Trophoblast cell (in vitro differentiated cells and primary cell): ENCODE results near the gene ANAPC10.
"Not testable (repeated sequence)": the region's sequence is repeated elsewhere in the genome, so short reads cannot be mapped to it uniquely, and the experiment has no call there.

Experiments
- DNase-seq, 2 donors: peaks; one replicate each; pipeline ENCODE4 v3.0.0-alpha.2; 2016
- H2AFZ ChIP-seq: 2 replicates; pipeline ENCODE4 v1.6.1; 2013; ENCODE audit warnings: low read length, moderate library complexity, mild to moderate bottlenecking; ENCODE audit not compliant: insufficient read depth, poor library complexity
- H2AK5ac ChIP-seq: 2 replicates; pipeline ENCODE4 v1.6.1; 2013; ENCODE audit warnings: mild to moderate bottlenecking, low read length
- H2BK120ac ChIP-seq: 2 replicates; pipeline ENCODE4 v1.6.1; 2013; ENCODE audit warnings: low read length, mild to moderate bottlenecking, moderate library complexity; ENCODE audit not compliant: insufficient read depth, poor library complexity
- H2BK12ac ChIP-seq: 2 replicates; pipeline ENCODE4 v1.6.1; 2013; ENCODE audit warnings: mild to moderate bottlenecking, low read length, moderate library complexity
- H2BK5ac ChIP-seq: 2 replicates; pipeline ENCODE4 v1.6.1; 2013; ENCODE audit warnings: low read length, low read depth, moderate library complexity, mild to moderate bottlenecking; ENCODE audit not compliant: poor library complexity
- H3K14ac ChIP-seq: 2 replicates; pipeline ENCODE4 v1.6.1; 2013; ENCODE audit warnings: mild to moderate bottlenecking, low read length
- H3K18ac ChIP-seq: 2 replicates; pipeline ENCODE4 v1.6.1; 2013; ENCODE audit warnings: mild to moderate bottlenecking, low read length
- H3K23ac ChIP-seq: 2 replicates; pipeline ENCODE4 v1.6.1; 2013; ENCODE audit warnings: low read length
- H3K27ac ChIP-seq: 2 replicates; pipeline ENCODE4 v1.5.1; 2013; ENCODE audit warnings: low read depth, mild to moderate bottlenecking, inconsistent platforms, low read length, moderate library complexity
- H3K27me3 ChIP-seq: 2 replicates; pipeline ENCODE4 v1.6.1; 2013; ENCODE audit warnings: inconsistent platforms, mild to moderate bottlenecking, low read length, moderate library complexity; ENCODE audit not compliant: insufficient read depth
- H3K36me3 ChIP-seq, 2 experiments: 1 replicate in 1 of 2; 2 replicates in 1 of 2; pipeline ENCODE4 v1.6.1; 2013; ENCODE audit warnings: low read length in 2 of 2, mild to moderate bottlenecking in 2 of 2, moderate library complexity in 1 of 2; ENCODE audit not compliant: insufficient read depth in 2 of 2, control insufficient read depth in 1 of 2
- H3K4ac ChIP-seq: 2 replicates; pipeline ENCODE4 v1.6.1; 2013; ENCODE audit warnings: low read depth, mild to moderate bottlenecking, low read length, moderate library complexity
- H3K4me1 ChIP-seq, 2 experiments: 1 replicate in 1 of 2; 2 replicates in 1 of 2; pipeline ENCODE4 v1.6.1; 2013; ENCODE audit warnings: low read length in 2 of 2, mild to moderate bottlenecking in 2 of 2, moderate library complexity in 1 of 2; ENCODE audit not compliant: insufficient read depth in 2 of 2, control insufficient read depth in 1 of 2
- H3K4me2 ChIP-seq: 2 replicates; pipeline ENCODE4 v1.6.1; 2013; ENCODE audit warnings: inconsistent platforms, mild to moderate bottlenecking, low read length, moderate library complexity
- H3K4me3 ChIP-seq: 2 replicates; pipeline ENCODE4 v1.5.1; 2013; ENCODE audit warnings: mild to moderate bottlenecking, low read depth, low read length, inconsistent platforms
- H3K79me1 ChIP-seq: one replicate; pipeline ENCODE4 v1.6.1; 2013; ENCODE audit warnings: low read length
- H3K79me2 ChIP-seq: 2 replicates; pipeline ENCODE4 v1.6.1; 2013; ENCODE audit warnings: low read length, mild to moderate bottlenecking; ENCODE audit not compliant: control insufficient read depth, insufficient read depth, poor library complexity
- H3K9ac ChIP-seq: 2 replicates; pipeline ENCODE4 v1.6.1; 2013; ENCODE audit warnings: mild to moderate bottlenecking, low read length
- H3K9me3 ChIP-seq: 2 replicates; pipeline ENCODE4 v1.6.1; 2013; ENCODE audit warnings: low read depth, mild to moderate bottlenecking, control low read depth, inconsistent platforms, low read length; ENCODE audit not compliant: insufficient read depth
- H4K12ac ChIP-seq: 2 replicates; pipeline ENCODE4 v1.6.1; 2013; ENCODE audit warnings: low read depth, mild to moderate bottlenecking, low read length, moderate library complexity
- H4K8ac ChIP-seq: 2 replicates; pipeline ENCODE4 v1.6.1; 2013; ENCODE audit warnings: low read depth, mild to moderate bottlenecking, low read length, moderate library complexity
- H4K91ac ChIP-seq: one replicate; pipeline ENCODE4 v1.6.1; 2013; ENCODE audit warnings: low read depth, mild to moderate bottlenecking, low read length, moderate library complexity
- WGBS: extraction: QIAGEN DNeasy Blood & Tissue Kit; methylation state at CpG from one replicate; pipeline ENCODE4 v1.1.7; 2013; ENCODE audit warnings: missing lambda C conversion rate; ENCODE audit not compliant: insufficient read length, insufficient coverage; ENCODE audit errors: extremely low coverage; 5-methylcytosine and 5-hydroxymethylcytosine counted together

Gene ANAPC10

DNA sequence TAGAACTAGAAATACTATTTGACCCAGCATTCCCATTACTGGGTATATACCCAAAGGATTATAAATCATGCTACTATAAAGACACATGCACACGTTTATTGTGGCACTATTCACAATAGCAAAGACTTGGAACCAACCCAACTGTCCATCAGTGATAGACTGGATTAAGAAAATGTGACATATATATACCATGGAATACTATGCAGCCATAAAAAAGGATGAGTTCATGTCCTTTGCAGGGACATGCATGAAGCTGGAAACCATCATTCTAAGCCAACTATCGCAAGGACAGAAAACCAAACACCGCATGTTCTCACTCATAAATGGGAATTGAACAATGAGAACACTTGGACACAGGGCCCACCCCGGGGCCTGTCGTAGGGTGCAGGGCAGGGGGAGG, 97.3 kb downstream of the ANAPC10 start:
- H3K27ac ChIP-seq, H3K4me1 ChIP-seq, H2BK120ac ChIP-seq, H4K91ac ChIP-seq, H2BK5ac ChIP-seq, H3K23ac ChIP-seq, H2BK12ac ChIP-seq, H3K79me1 ChIP-seq, H3K36me3 ChIP-seq, H3K9me3 ChIP-seq, H3K4me2 ChIP-seq, H2AFZ ChIP-seq, H3K27me3 ChIP-seq, H2AK5ac ChIP-seq, H4K12ac ChIP-seq, H3K14ac ChIP-seq, H3K18ac ChIP-seq, H3K9ac ChIP-seq, H3K79me2 ChIP-seq, H4K8ac ChIP-seq, H3K4me3 ChIP-seq, H3K4ac ChIP-seq, DNase-seq: not testable (repeated sequence)
- no CpG with 5 or more reads among the region's 5 CpGs for WGBS

DNA sequence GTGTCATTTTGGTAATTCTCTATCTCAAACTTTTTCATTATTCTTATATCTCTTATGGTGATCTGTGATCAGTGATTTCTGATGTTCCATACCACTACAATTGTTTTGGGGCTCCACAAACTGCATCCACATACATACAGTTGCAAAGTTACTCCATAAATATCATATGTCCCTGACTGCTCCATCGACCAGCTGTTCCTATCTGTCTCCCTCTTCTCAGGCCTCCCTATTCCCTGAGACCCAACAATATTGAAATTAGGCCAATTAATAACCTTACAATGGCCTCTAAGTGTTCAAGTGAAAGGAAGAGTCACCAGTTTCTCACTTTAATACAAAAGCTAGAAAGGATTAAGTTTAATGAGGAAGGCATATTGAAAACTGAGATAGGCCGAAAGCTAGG, 108.7 kb downstream of the ANAPC10 start:
- H3K79me1 ChIP-seq: no peaks in the 10 kb centered on the region
- no peaks in the 10 kb centered on the region for H3K27me3 ChIP-seq
- H4K8ac ChIP-seq: no peak overlapping the region
- no peak overlapping the region for H4K91ac ChIP-seq
- no peaks in the 10 kb centered on the region for H3K4me1 ChIP-seq
- no peak for DNase-seq
- H2AK5ac ChIP-seq: no peak overlapping the region
- no peak overlapping the region for H3K27ac ChIP-seq
- H3K4me2 ChIP-seq: no peak overlapping the region
- H3K9ac ChIP-seq: no peak overlapping the region
- no peak overlapping the region for H3K23ac ChIP-seq
- H3K36me3 ChIP-seq: no peaks in the 10 kb centered on the region
- WGBS: no CpG with 5 or more reads among the region's 2 CpGs
- no peak overlapping the region for H3K4ac ChIP-seq
- H2BK120ac ChIP-seq: no peak overlapping the region
- H3K4me3 ChIP-seq: no peak overlapping the region
- H3K79me2 ChIP-seq: no peaks in the 10 kb centered on the region
- no peaks in the 10 kb centered on the region for H3K9me3 ChIP-seq
- H3K18ac ChIP-seq: no peak overlapping the region
- H2BK5ac ChIP-seq: no peak overlapping the region
- H2BK12ac ChIP-seq: no peak overlapping the region
- no peak overlapping the region for H4K12ac ChIP-seq
- no peak overlapping the region for H2AFZ ChIP-seq
- no peak overlapping the region for H3K14ac ChIP-seq

GRCh38 chr4:144985531-144985930, 112.5 kb downstream of the ANAPC10 start:
- H4K91ac ChIP-seq: no peak overlapping the region
- H3K23ac ChIP-seq: no peak overlapping the region
- no peak overlapping the region for H2BK12ac ChIP-seq
- no peak overlapping the region for H3K4ac ChIP-seq
- H3K27me3 ChIP-seq: no peaks in the 10 kb centered on the region
- H3K27ac ChIP-seq: no peak overlapping the region
- H3K36me3 ChIP-seq: peaks cover 0 to 2% of the 10 kb centered on the region in 2 experiments
- H2AFZ ChIP-seq: no peak overlapping the region
- H3K4me2 ChIP-seq: no peak overlapping the region
- H2BK120ac ChIP-seq: no peak overlapping the region
- no peak overlapping the region for H3K9ac ChIP-seq
- H3K4me1 ChIP-seq: no peaks in the 10 kb centered on the region
- H3K79me1 ChIP-seq: no peaks in the 10 kb centered on the region
- WGBS: no CpG with 5 or more reads among the region's 1 CpG
- H4K8ac ChIP-seq: no peak overlapping the region
- H2BK5ac ChIP-seq: no peak overlapping the region
- no peak for DNase-seq
- H3K14ac ChIP-seq: no peak overlapping the region
- H3K79me2 ChIP-seq: no peaks in the 10 kb centered on the region
- no peak overlapping the region for H3K18ac ChIP-seq
- no peaks in the 10 kb centered on the region for H3K9me3 ChIP-seq
- H4K12ac ChIP-seq: no peak overlapping the region
- no peak overlapping the region for H2AK5ac ChIP-seq
- no peak overlapping the region for H3K4me3 ChIP-seq

GRCh38 chr4:144985014-144985413, 113.0 kb downstream of the ANAPC10 start:
- Histone ChIP-seq H3K4me2 (no peak overlapping the region), H2AK5ac (no peak overlapping the region), H3K27me3 (no peaks in the 10 kb centered on the region), H2BK5ac (no peak overlapping the region), H4K91ac (no peak overlapping the region), H3K9ac (no peak overlapping the region), H2AFZ (no peak overlapping the region), H3K18ac (no peak overlapping the region), H4K12ac (no peak overlapping the region), H3K4me3 (no peak overlapping the region), H3K4me1 (no peaks in the 10 kb centered on the region), H3K79me2 (no peaks in the 10 kb centered on the region), H2BK120ac (no peak overlapping the region), H3K4ac (no peak overlapping the region), H3K14ac (no peak overlapping the region), H3K9me3 (no peaks in the 10 kb centered on the region), H3K27ac (no peak overlapping the region), H3K23ac (no peak overlapping the region), H4K8ac (no peak overlapping the region), H2BK12ac (no peak overlapping the region), H3K79me1 (no peaks in the 10 kb centered on the region), H3K36me3 (peaks cover 0 to 2% of the 10 kb centered on the region in 2 experiments)
- no peak for DNase-seq
